Activated CD4-positive, alpha-beta T cell treated with anti-CD3 and anti-CD28 coated beads, Interleukin-2, Interleukin-4, amounts not matched to agents 100 ng/mL and 50 ng/mL, durations not matched to agents 16 hours and 8 hours (primary cell): Measurements from ENCODE around the gene PLEKHM3.

Experiments used
- DNase-seq: peaks from one replicate; pipeline ENCODE4 v3.0.0-alpha.2; 2020; ENCODE audit warnings: low spot score

PLEKHM3 gene

GRCh38 chr2:207854484-207855440 is 170.6 kb downstream of the PLEKHM3 start:
- DNase-seq: no peak

GRCh38 chr2:207852791-207853190 is 172.5 kb downstream of the PLEKHM3 start:
- DNase-seq: no peak

GRCh38 chr2:207849443-207849842 is 175.9 kb downstream of the PLEKHM3 start:
- DNase-seq: no peak

GRCh38 chr2:207848545-207848928 is 176.8 kb downstream of the PLEKHM3 start:
- DNase-seq: no peak

GRCh38 chr2:207847807-207848544 is 177.4 kb downstream of the PLEKHM3 start:
- DNase-seq: no peak

GRCh38 chr2:207847098-207847806 is 178.1 kb downstream of the PLEKHM3 start:
- DNase-seq: no peak

- DNase-seq: no peak
Observed at GRCh38 chr2:207845202-207845864, 180.0 kb downstream of the PLEKHM3 start.

GRCh38 chr2:207844648-207845047 is 180.7 kb downstream of the PLEKHM3 start:
- no peak for DNase-seq

GRCh38 chr2:207840101-207840500 is 185.2 kb downstream of the PLEKHM3 start:
- no peak for DNase-seq

- DNase-seq: no peak
Observed at GRCh38 chr2:207839575-207839974, 185.8 kb downstream of the PLEKHM3 start.

GRCh38 chr2:207839028-207839427 is 186.3 kb downstream of the PLEKHM3 start:
- DNase-seq: no peak

- no peak for DNase-seq
Observed at GRCh38 chr2:207836521-207837133, 188.7 kb downstream of the PLEKHM3 start.

- no peak for DNase-seq
Observed at GRCh38 chr2:207835805-207836204, 189.5 kb downstream of the PLEKHM3 start.

GRCh38 chr2:207833251-207833751 is 192.0 kb downstream of the PLEKHM3 start:
- peak; percentile 73 for DNase-seq

GRCh38 chr2:207831584-207832248 is 193.6 kb downstream of the PLEKHM3 start:
- no peak for DNase-seq

GRCh38 chr2:207830778-207831438 is 194.4 kb downstream of the PLEKHM3 start:
- no peak for DNase-seq

- DNase-seq: peak; percentile 7
Observed at GRCh38 chr2:207828361-207829057, 196.8 kb downstream of the PLEKHM3 start.

GRCh38 chr2:207825978-207826377 is 199.3 kb downstream of the PLEKHM3 start:
- DNase-seq: no peak
